Chondrocyte (in vitro differentiated cells): ENCODE results near the gene STUM. TPM values are rescaled to one million over a fixed set of nuclear protein-coding genes. Genes with fewer than 3 reads are reported as not detected.

Source experiments
- DNase-seq: peaks from one replicate; pipeline ENCODE4 v3.0.0; 2021; ENCODE audit warnings: mixed read lengths, low spot score
- H3K27ac Mint-ChIP-seq: one replicate; pipeline ENCODE4 v1.8.0; 2021; ENCODE audit warnings: mild to moderate bottlenecking, moderate library complexity, mixed read lengths; ENCODE audit not compliant: unreplicated experiment
- H3K27me3 Mint-ChIP-seq: 2 replicates; pipeline ENCODE4 v1.8.0; 2021; ENCODE audit warnings: low read depth, mixed read lengths
- H3K36me3 Mint-ChIP-seq: 2 replicates; pipeline ENCODE4 v1.8.0; 2021; ENCODE audit warnings: low read depth, mixed read lengths
- H3K4me1 Mint-ChIP-seq: 2 replicates; pipeline ENCODE4 v1.8.0; 2021; ENCODE audit warnings: low read depth, mild to moderate bottlenecking, mixed read lengths
- H3K4me3 Mint-ChIP-seq: one replicate; pipeline ENCODE4 v1.8.0; 2021; ENCODE audit warnings: mild to moderate bottlenecking, moderate library complexity, mixed read lengths; ENCODE audit not compliant: unreplicated experiment
- H3K9me3 Mint-ChIP-seq: 2 replicates; pipeline ENCODE4 v1.8.0; 2021; ENCODE audit warnings: low read depth, mixed read lengths
- total RNA-seq: library from RNA; stranded (reverse); gene quantifications from 3 replicates; pipeline ENCODE4 v1.2.1, GENCODE V29; 2021
- TF ChIP-seq, protein P1 (sequence below): fragments of 200-600 bp; sonication (generic); IDR thresholded peaks from 2 replicates; pipeline ENCODE4 v1.5.0; 2021; ENCODE audit warnings: antibody characterized with exemption, mild to moderate bottlenecking, moderate library complexity

STUM gene
- total RNA-seq, 1 donor from 2014 or later = 0.27 TPM

DNA sequence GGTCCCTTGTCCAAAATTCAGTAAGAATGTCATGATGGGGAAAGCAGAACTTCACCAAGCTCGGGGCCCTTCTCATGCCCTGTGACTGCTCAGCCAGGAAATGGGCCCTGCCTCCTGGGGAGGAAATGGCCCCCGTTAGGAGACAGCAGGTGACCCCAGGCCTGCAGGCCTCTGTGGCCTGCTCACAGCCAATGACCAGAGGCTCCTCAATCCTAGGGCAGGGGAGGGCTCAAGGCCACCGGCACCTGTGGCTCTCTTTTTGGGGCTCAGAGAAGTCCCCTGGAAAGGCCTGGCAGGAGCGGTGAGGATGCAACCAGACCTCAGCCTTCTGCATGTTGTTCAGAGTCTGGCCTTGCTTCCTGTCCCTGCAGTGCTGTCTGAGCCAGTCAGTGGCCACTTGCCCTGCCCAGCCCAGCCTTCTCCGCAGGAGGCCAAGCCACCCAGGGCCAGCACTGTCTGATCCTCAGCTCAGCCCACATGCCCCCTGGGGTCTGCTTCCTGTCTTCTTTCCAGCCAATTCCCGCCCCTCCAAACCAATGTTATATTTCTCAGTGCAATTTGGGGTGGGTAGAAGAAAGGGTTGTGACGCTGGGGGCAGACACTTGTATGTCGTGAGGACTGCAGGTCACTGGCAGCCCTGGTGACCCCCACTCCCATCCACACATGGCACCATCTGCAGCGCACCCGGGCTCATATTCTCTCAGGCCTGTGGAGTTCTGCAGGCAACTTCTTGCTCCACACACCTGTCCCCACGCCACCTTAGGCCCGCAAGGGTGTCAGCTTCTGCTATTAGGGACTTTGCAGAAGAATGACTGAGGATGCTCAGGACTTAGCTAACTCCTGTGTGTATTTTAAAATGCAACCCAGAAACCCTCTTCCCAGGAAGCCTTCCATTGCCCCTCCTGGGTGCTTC is 106.9 kb downstream of the STUM start:
- H3K4me3 Mint-ChIP-seq = no peak overlapping the region

DNA sequence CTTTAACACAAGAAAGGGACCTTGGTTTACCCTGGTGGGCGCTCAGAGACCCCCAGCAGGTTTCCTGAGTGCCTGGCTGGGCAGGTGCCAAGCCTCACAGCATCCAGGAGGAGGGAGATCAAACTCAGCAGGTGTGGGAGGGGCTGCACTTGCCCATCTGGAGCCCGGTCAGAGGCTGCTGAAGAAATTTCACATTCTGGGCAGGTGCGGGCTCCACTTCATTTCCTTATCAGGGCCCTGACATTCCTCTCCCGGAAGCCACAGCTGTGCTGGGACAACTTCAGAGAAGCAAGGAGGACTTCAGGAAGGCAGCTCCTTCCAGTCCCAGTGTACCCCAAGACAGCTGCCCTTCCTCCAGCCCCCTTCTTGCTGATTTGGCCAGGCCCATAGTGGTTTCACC is 107.6 kb downstream of the STUM start:
- TF ChIP-seq, protein P1, sequence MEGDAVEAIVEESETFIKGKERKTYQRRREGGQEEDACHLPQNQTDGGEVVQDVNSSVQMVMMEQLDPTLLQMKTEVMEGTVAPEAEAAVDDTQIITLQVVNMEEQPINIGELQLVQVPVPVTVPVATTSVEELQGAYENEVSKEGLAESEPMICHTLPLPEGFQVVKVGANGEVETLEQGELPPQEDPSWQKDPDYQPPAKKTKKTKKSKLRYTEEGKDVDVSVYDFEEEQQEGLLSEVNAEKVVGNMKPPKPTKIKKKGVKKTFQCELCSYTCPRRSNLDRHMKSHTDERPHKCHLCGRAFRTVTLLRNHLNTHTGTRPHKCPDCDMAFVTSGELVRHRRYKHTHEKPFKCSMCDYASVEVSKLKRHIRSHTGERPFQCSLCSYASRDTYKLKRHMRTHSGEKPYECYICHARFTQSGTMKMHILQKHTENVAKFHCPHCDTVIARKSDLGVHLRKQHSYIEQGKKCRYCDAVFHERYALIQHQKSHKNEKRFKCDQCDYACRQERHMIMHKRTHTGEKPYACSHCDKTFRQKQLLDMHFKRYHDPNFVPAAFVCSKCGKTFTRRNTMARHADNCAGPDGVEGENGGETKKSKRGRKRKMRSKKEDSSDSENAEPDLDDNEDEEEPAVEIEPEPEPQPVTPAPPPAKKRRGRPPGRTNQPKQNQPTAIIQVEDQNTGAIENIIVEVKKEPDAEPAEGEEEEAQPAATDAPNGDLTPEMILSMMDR = no peak
- no peaks in the 10 kb centered on the region for H3K27me3 Mint-ChIP-seq
- peak overlapping the region; percentile 95 for H3K27ac Mint-ChIP-seq
- no peak overlapping the region for H3K4me3 Mint-ChIP-seq
- no peaks in the 10 kb centered on the region for H3K36me3 Mint-ChIP-seq
- no peak for DNase-seq
- H3K4me1 Mint-ChIP-seq = peaks cover 66% of the 10 kb centered on the region
- no peaks in the 10 kb centered on the region for H3K9me3 Mint-ChIP-seq

More for the DNA sequence above, 106.9 kb downstream of the STUM start:
- no peak for DNase-seq
- Mint-ChIP-seq H3K27ac (peak overlapping the region; percentile 95), H3K27me3 (no peaks in the 10 kb centered on the region), H3K4me1 (peaks cover 59% of the 10 kb centered on the region), H3K36me3 (peaks cover 2% of the 10 kb centered on the region), H3K9me3 (no peaks in the 10 kb centered on the region)
- TF ChIP-seq, protein P1 = no peak

DNA sequence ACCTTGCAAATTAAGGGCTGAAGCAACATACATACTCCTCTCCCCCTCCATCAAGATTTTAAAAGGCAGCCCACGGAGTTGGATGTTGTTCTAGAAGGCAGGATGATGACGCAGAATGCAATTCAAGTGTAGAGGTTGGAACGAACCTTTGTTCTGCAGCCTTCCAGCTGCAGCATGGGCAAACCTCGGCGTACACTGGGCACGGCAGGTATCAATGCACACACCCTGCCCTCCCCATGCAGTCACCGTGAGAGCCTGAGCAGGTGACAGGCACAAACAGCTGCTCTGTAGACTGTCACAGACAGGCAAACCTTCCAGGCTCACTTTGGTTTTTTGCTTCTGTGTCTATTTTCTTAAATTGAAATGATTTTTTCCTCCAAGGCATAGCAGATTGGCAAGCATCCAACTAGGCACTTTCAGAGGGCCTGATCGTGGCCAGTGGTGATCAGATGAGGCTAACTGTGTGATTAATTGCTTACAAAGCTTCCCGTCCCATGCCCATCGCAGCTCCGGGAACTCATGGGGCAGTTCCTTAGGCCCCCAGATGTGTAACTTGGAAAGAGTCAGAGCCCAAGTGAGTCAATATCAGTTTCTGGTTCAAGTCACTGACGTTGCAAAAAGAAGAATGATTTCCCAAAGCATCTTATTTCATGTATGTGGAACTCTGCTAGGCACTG is 108.2 kb downstream of the STUM start:
- Mint-ChIP-seq H3K27me3 (no peaks in the 10 kb centered on the region), H3K4me3 (no peak overlapping the region), H3K9me3 (no peaks in the 10 kb centered on the region), H3K36me3 (no peaks in the 10 kb centered on the region), H3K27ac (peak overlapping the region; percentile 95), H3K4me1 (peaks cover 71% of the 10 kb centered on the region)
- no peak for DNase-seq
- TF ChIP-seq, protein P1 = no peak

DNA sequence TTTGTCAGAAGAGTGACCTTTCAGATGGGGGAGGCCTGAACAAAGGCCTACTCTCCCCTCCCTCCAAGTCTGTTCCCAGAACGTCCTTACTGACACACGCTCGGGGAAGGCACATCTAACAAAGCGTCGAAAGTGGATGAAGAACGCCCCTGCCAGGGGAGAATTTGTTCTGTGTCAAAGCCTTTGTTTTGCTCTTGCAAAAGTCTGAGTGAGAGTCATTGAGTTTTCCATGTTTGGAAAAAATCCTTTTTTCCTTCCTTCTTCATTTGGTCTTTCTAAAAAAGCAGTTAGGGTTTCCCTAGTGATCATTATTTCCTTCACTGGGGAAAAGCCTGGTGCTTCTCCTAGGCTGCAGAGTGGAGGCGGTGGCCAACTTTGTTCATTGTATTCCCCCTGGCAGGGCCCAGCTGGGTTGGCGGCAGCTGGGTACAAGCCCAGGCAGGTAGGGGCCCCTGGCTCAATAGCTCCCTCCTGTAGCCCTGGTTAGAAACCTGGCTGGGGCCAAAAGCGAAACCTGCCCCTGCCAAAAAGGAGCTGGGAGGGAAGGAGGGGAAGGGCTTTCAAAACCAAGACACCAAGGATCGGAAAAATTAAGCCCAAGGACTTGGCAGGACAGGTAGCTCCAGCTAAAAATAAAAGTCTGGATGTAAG is 109.5 kb downstream of the STUM start:
- H3K4me1 Mint-ChIP-seq = peaks cover 84% of the 10 kb centered on the region

More for the DNA sequence above, 109.5 kb downstream of the STUM start:
- Mint-ChIP-seq H3K36me3 (no peaks in the 10 kb centered on the region), H3K9me3 (no peaks in the 10 kb centered on the region), H3K4me3 (no peak overlapping the region), H3K27ac (peak overlapping the region; percentile 63), H3K27me3 (no peaks in the 10 kb centered on the region)
- no peak for DNase-seq
- TF ChIP-seq, protein P1 = no peak
